ENCODE data around the gene CTAG2. TPM values are rescaled to one million over a fixed set of nuclear protein-coding genes. Genes with fewer than 3 reads are reported as not detected.

CTAG2 gene
- total RNA-seq (2022; extraction: Qiagen RNA extraction) = not detected in 5 replicates

GRCh38 chrX:154653413-154653812 is at the start of gene CTAG2:
TSS of gene CTAG2 (minus strand) at chrX:154653579. CDS start at chrX:154653515, 64 bp downstream.

GRCh38 chrX:154619182-154619581 is 34.2 kb downstream of the CTAG2 start, which contains the start of gene CTAG1B:
TSS of gene CTAG1B (minus strand) at chrX:154619282. CDS start at chrX:154619218, 64 bp downstream.

Other genes starting within 250 kb of the CTAG2 start
- 29.4 to 31.6 TPM (median 30.7 TPM) in 5 replicates for gene DNASE1L1, start 244.3 kb downstream of the CTAG2 start, total RNA-seq (2022; extraction: Qiagen RNA extraction)
- 31.1 to 38.9 TPM (median 38.3 TPM) in 5 replicates for gene TAFAZZIN, start 242.0 kb downstream of the CTAG2 start, total RNA-seq (2022; extraction: Qiagen RNA extraction)
- gene ATP6AP1, start 224.9 kb downstream of the CTAG2 start, total RNA-seq (2022; extraction: Qiagen RNA extraction) = 80.6 to 110 TPM (median 109 TPM) in 5 replicates
- gene GDI1, start 216.4 kb downstream of the CTAG2 start, total RNA-seq (2022; extraction: Qiagen RNA extraction) = 94.0 to 113 TPM (median 102 TPM) in 5 replicates
- gene FAM50A, start 209.4 kb downstream of the CTAG2 start, total RNA-seq (2022; extraction: Qiagen RNA extraction) = 90.3 to 117 TPM (median 109 TPM) in 5 replicates
- gene PLXNA3, start 195.3 kb downstream of the CTAG2 start, total RNA-seq (2022; extraction: Qiagen RNA extraction) = 9.5 to 18.3 TPM (median 14.6 TPM) in 5 replicates
- gene LAGE3, start 174.3 kb downstream of the CTAG2 start, total RNA-seq (2022; extraction: Qiagen RNA extraction) = 45.3 to 75.3 TPM (median 70.4 TPM) in 5 replicates
- gene UBL4A, start 167.0 kb downstream of the CTAG2 start, total RNA-seq (2022; extraction: Qiagen RNA extraction) = 69.3 to 72.8 TPM (median 70.1 TPM) in 5 replicates
- gene SLC10A3, start 162.9 kb downstream of the CTAG2 start, total RNA-seq (2022; extraction: Qiagen RNA extraction) = 30.3 to 43.5 TPM (median 43.0 TPM) in 5 replicates
- 36.9 to 48.3 TPM (median 46.0 TPM) in 5 replicates for gene FAM3A, start 137.3 kb downstream of the CTAG2 start, total RNA-seq (2022; extraction: Qiagen RNA extraction)
- gene G6PD, start 106.7 kb downstream of the CTAG2 start, total RNA-seq (2022; extraction: Qiagen RNA extraction) = 1,365 to 1,554 TPM (median 1,434 TPM) in 5 replicates
- gene IKBKG, start 106.0 kb downstream of the CTAG2 start, total RNA-seq (2022; extraction: Qiagen RNA extraction) = 36.1 to 45.9 TPM (median 43.1 TPM) in 5 replicates
- not detected in 5 replicates for gene CTAG1A, start 68.4 kb downstream of the CTAG2 start, total RNA-seq (2022; extraction: Qiagen RNA extraction)
- not detected in 5 replicates for gene CTAG1B, start 34.3 kb downstream of the CTAG2 start, total RNA-seq (2022; extraction: Qiagen RNA extraction)
- 0.56 to 0.77 TPM (median 0.66 TPM) in 5 replicates for gene GAB3, start 97.5 kb upstream of the CTAG2 start, total RNA-seq (2022; extraction: Qiagen RNA extraction)
- gene DKC1, start 109.3 kb upstream of the CTAG2 start, total RNA-seq (2022; extraction: Qiagen RNA extraction) = 137 to 193 TPM (median 147 TPM) in 5 replicates
- 13.7 to 16.4 TPM (median 15.9 TPM) in 5 replicates for gene MPP1, start 151.9 kb upstream of the CTAG2 start, total RNA-seq (2022; extraction: Qiagen RNA extraction)
- not detected in 5 replicates for gene SMIM9, start 181.1 kb upstream of the CTAG2 start, total RNA-seq (2022; extraction: Qiagen RNA extraction)
- gene F8A1, start 232.8 kb upstream of the CTAG2 start, total RNA-seq (2022; extraction: Qiagen RNA extraction) = 57.2 to 105 TPM (median 93.5 TPM) in 5 replicates